Measurements from ENCODE around the gene HHAT. TPM values are rescaled to one million over a fixed set of nuclear protein-coding genes. Genes with fewer than 3 reads are reported as not detected.
A peak's percentile ranks its signal among the peaks of the same experiment; 100 is the strongest.

HHAT gene
- polyA plus RNA-seq, 3 donors, result 13.8 to 16.3 (median 15.2) TPM

GRCh38 chr1:210313046-210313595 lies 15.6 kb upstream of the HHAT start:
- DNase-seq (ENCODE audit: low read depth in 3 of 3, low spot score in 2 of 3), result no peak

GRCh38 chr1:210313921-210314320 lies 14.8 kb upstream of the HHAT start:
- DNase-seq (ENCODE audit: low read depth in 3 of 3, low spot score in 2 of 3), result no peak

GRCh38 chr1:210315529-210315928 lies 13.2 kb upstream of the HHAT start:
- DNase-seq (ENCODE audit: low read depth in 3 of 3, low spot score in 2 of 3), result no peak

GRCh38 chr1:210321131-210321530 lies 7.6 kb upstream of the HHAT start:
- DNase-seq (ENCODE audit: low read depth in 3 of 3, low spot score in 2 of 3), result no peak

GRCh38 chr1:210321552-210321951 lies 7.2 kb upstream of the HHAT start:
- no peak for DNase-seq (ENCODE audit: low read depth in 3 of 3, low spot score in 2 of 3)

- no peak for DNase-seq (ENCODE audit: low read depth in 3 of 3, low spot score in 2 of 3)
Measured at GRCh38 chr1:210323957-210324356, 4.7 kb upstream of the HHAT start.

- DNase-seq (ENCODE audit: low read depth in 3 of 3, low spot score in 2 of 3), result no peak
Measured at GRCh38 chr1:210325026-210325670, 3.6 kb upstream of the HHAT start.

- DNase-seq (ENCODE audit: low read depth in 3 of 3, low spot score in 2 of 3), result peak in 1 of 3 donors; percentile 13
Measured at GRCh38 chr1:210328032-210328745, 513 bp upstream of the HHAT start.

- no peak for DNase-seq (ENCODE audit: low read depth in 3 of 3, low spot score in 2 of 3)
Measured at GRCh38 chr1:210330279-210330866, 1.7 kb downstream of the HHAT start.

- DNase-seq (ENCODE audit: low read depth in 3 of 3, low spot score in 2 of 3), result no peak
Measured at GRCh38 chr1:210332233-210332632, 3.5 kb downstream of the HHAT start.

GRCh38 chr1:210332719-210333398 lies 4.2 kb downstream of the HHAT start:
- DNase-seq (ENCODE audit: low read depth in 3 of 3, low spot score in 2 of 3), result no peak

GRCh38 chr1:210335001-210335400 lies 6.3 kb downstream of the HHAT start:
- no peak for DNase-seq (ENCODE audit: low read depth in 3 of 3, low spot score in 2 of 3)

- DNase-seq (ENCODE audit: low read depth in 3 of 3, low spot score in 2 of 3), result no peak
Measured at GRCh38 chr1:210336362-210336761, 7.7 kb downstream of the HHAT start.

GRCh38 chr1:210339500-210339899 lies 10.8 kb downstream of the HHAT start:
- DNase-seq (ENCODE audit: low read depth in 3 of 3, low spot score in 2 of 3), result no peak

GRCh38 chr1:210340311-210340710 lies 11.6 kb downstream of the HHAT start:
- DNase-seq (ENCODE audit: low read depth in 3 of 3, low spot score in 2 of 3), result no peak

GRCh38 chr1:210340841-210341240 lies 12.1 kb downstream of the HHAT start:
- DNase-seq (ENCODE audit: low read depth in 3 of 3, low spot score in 2 of 3), result no peak

- no peak for DNase-seq (ENCODE audit: low read depth in 3 of 3, low spot score in 2 of 3)
Measured at GRCh38 chr1:210342986-210343780, 14.5 kb downstream of the HHAT start.

GRCh38 chr1:210344706-210345105 lies 16.0 kb downstream of the HHAT start:
- no peak for DNase-seq (ENCODE audit: low read depth in 3 of 3, low spot score in 2 of 3)

- DNase-seq (ENCODE audit: low read depth in 3 of 3, low spot score in 2 of 3), result no peak
Measured at GRCh38 chr1:210347112-210347511, 18.4 kb downstream of the HHAT start.

GRCh38 chr1:210351496-210351895 lies 22.8 kb downstream of the HHAT start:
- DNase-seq (ENCODE audit: low read depth in 3 of 3, low spot score in 2 of 3), result no peak

Data from right renal cortex interstitium (tissue), 3 donors.